Upper lobe of left lung (tissue), 6 donors: ENCODE data around the gene ADCY5. TPM values are rescaled to one million over a fixed set of nuclear protein-coding genes. Genes with fewer than 3 reads are reported as not detected.

Source experiments
- ATAC-seq, 2 donors: fragments of 200-7000 bp; cut with Tn5 transposase; one replicate each; pipeline ENCODE4 v1.9.1; 2022; ENCODE audit warnings: mild to moderate bottlenecking in 2 of 2, moderate library complexity in 2 of 2; ENCODE audit not compliant: low FRiP score in 2 of 2
- DNase-seq, 2 donors: peaks; one replicate each; pipeline ENCODE4 v3.0.0-alpha.2; 2019 to 2020
- H3K27ac ChIP-seq, 4 donors: fragments of 200-600 bp; sonication (generic); one replicate each; pipeline ENCODE4 v1.5.1; 2016 to 2019
- H3K27me3 ChIP-seq, 4 donors: fragments of 200-600 bp; sonication (generic); one replicate each; pipeline ENCODE4 v1.5.1; 2017 to 2019
- H3K36me3 ChIP-seq, 4 donors: fragments of 200-600 bp; sonication (generic); one replicate each; pipeline ENCODE4 v1.5.1; 2016 to 2019
- H3K4me1 ChIP-seq, 4 donors: fragments of 200-600 bp; sonication (generic); one replicate each; pipeline ENCODE4 v1.5.1; 2018 to 2019
- H3K4me3 ChIP-seq, 4 donors: fragments of 200-600 bp; sonication (generic); one replicate each; pipeline ENCODE4 v1.5.1; 2017 to 2019; ENCODE audit warnings: mild to moderate bottlenecking in 2 of 4, moderate library complexity in 1 of 4
- H3K9me3 ChIP-seq, 4 donors: fragments of 200-600 bp; sonication (generic); one replicate each; pipeline ENCODE4 v1.5.1; 2018 to 2019
- CTCF ChIP-seq, 6 experiments: fragments of 450-650 bp in 4 of 6; fragments of 200-600 bp in 2 of 6; sonication (generic) in 2 of 6; IDR thresholded peaks; one replicate each; pipeline ENCODE4 v1.5.1; 2016 to 2019; ENCODE audit warnings: antibody characterized with exemption in 6 of 6
- EP300 ChIP-seq, 4 donors: sonication (generic); formaldehyde crosslinking; IDR thresholded peaks; one replicate each; pipeline ENCODE4 v1.5.1; 2017; ENCODE audit warnings: antibody characterized with exemption in 4 of 4, control low read depth in 2 of 4
- POLR2A ChIP-seq, 4 donors: fragments of 450-650 bp; IDR thresholded peaks; one replicate each; pipeline ENCODE4 v1.5.1; 2016 to 2017; ENCODE audit warnings: antibody characterized with exemption in 4 of 4, mild to moderate bottlenecking in 2 of 4
- POLR2AphosphoS5 ChIP-seq, 2 donors: sonication (generic); formaldehyde crosslinking; IDR thresholded peaks; one replicate each; pipeline ENCODE4 v1.5.1; 2017; ENCODE audit warnings: antibody characterized with exemption in 2 of 2
- WGBS, 2 donors: methylation state at CpG; one replicate each; pipeline ENCODE4 v1.1.5; 2017 to 2018; 5-methylcytosine and 5-hydroxymethylcytosine counted together
- total RNA-seq, 6 donors: library from RNA; depleted of rRNA in 4 of 6; stranded (reverse); fragments of >200 nt in 4 of 6; gene quantifications; one replicate each; pipeline versions ENCODE4 v1.1.0 to v1.2.1, GENCODE V29; 2016 to 2021
- donor health status: DM: no; HTN: no; CAD: no; lungs with moderate emphysema.
- donor health status: DM: no; HTN: yes; CAD: no; lungs with severe emphysema.

The ADCY5 gene
- total RNA-seq, 6 donors from 2014 or later, result 2.1 to 23.0 (median 3.2) TPM

GRCh38 chr3:123347205-123347604, 101.7 kb downstream of the ADCY5 start:
- H3K9me3 ChIP-seq, result no peaks in the 10 kb centered on the region
- TF ChIP-seq POLR2AphosphoS5 (IDR thresholded peaks at IDR 0.05) (no peak), CTCF (IDR thresholded peaks at IDR 0.05) (no peak), EP300 (IDR thresholded peaks at IDR 0.05) (no peak), POLR2A (IDR thresholded peaks at IDR 0.05) (no peak)
- no peaks in the 10 kb centered on the region for H3K27me3 ChIP-seq
- no peaks in the 10 kb centered on the region for H3K4me1 ChIP-seq
- DNase-seq, result no peak
- no peaks in the 10 kb centered on the region for H3K36me3 ChIP-seq
- no peak overlapping the region for H3K27ac ChIP-seq
- no peak for ATAC-seq
- WGBS, 2 donors, result 69 to 76% methylated on average over 4 of the region's 4 CpGs
- no peak overlapping the region for H3K4me3 ChIP-seq

DNA sequence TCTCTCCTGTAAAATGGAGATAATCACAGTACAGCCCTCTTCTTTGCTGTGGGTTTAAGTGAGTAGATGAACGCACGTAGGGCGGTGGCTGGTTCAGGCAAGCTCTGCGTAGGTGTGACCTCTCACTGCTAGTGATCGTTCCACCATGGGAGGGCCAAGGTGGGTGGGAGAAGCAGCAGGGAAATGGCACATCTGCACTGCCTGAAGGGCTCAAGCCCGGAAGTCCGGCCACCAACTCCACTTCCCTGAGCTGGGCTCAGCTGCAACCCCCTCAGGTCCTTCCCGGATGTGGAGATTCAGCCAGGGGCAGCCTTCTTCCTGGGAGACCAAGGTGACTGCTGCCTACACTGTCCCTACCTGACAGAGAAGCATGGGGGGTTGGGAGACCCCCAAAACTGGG, 102.9 kb downstream of the ADCY5 start:
- 69 to 89% methylated on average over 8 of the region's 8 CpGs for WGBS, 2 donors
- Histone ChIP-seq H3K4me3 (no peak overlapping the region), H3K4me1 (no peaks in the 10 kb centered on the region), H3K36me3 (no peaks in the 10 kb centered on the region), H3K9me3 (no peaks in the 10 kb centered on the region), H3K27ac (no peak overlapping the region), H3K27me3 (no peaks in the 10 kb centered on the region)
- TF ChIP-seq CTCF (IDR thresholded peaks at IDR 0.05) (no peak), POLR2AphosphoS5 (IDR thresholded peaks at IDR 0.05) (no peak), POLR2A (IDR thresholded peaks at IDR 0.05) (no peak), EP300 (IDR thresholded peaks at IDR 0.05) (no peak)
- DNase-seq, result no peak
- ATAC-seq, result no peak

- Histone ChIP-seq H3K4me3 (no peak overlapping the region), H3K36me3 (no peaks in the 10 kb centered on the region), H3K27me3 (no peaks in the 10 kb centered on the region), H3K4me1 (no peaks in the 10 kb centered on the region), H3K9me3 (no peaks in the 10 kb centered on the region), H3K27ac (no peak overlapping the region)
- DNase-seq, result peak in 1 of 2 donors; percentile 58
- 88 to 92% methylated on average over 12 to 13 of the region's 13 CpGs for WGBS, 2 donors
- ATAC-seq, result no peak
- TF ChIP-seq CTCF (IDR thresholded peaks at IDR 0.05) (no peak), POLR2A (IDR thresholded peaks at IDR 0.05) (no peak), EP300 (IDR thresholded peaks at IDR 0.05) (no peak), POLR2AphosphoS5 (IDR thresholded peaks at IDR 0.05) (no peak)
Measured at GRCh38 chr3:123344907-123345594, 103.8 kb downstream of the ADCY5 start.

GRCh38 chr3:123344175-123344906, 104.5 kb downstream of the ADCY5 start:
- Histone ChIP-seq H3K36me3 (no peaks in the 10 kb centered on the region), H3K4me1 (no peaks in the 10 kb centered on the region), H3K27me3 (no peaks in the 10 kb centered on the region), H3K4me3 (no peak overlapping the region), H3K27ac (no peak overlapping the region), H3K9me3 (no peaks in the 10 kb centered on the region)
- ATAC-seq, result no peak
- WGBS, 2 donors, result 83 to 86% methylated on average over 6 of the region's 6 CpGs
- TF ChIP-seq CTCF (IDR thresholded peaks at IDR 0.05) (no peak), POLR2AphosphoS5 (IDR thresholded peaks at IDR 0.05) (no peak), EP300 (IDR thresholded peaks at IDR 0.05) (no peak), POLR2A (IDR thresholded peaks at IDR 0.05) (no peak)
- DNase-seq, result no peak
